Endothelial cell (in vitro differentiated cells): ENCODE measurements around the gene GXYLT2. TPM values are rescaled to one million over a fixed set of nuclear protein-coding genes. Genes with fewer than 3 reads are reported as not detected.

Experiments
- DNase-seq: peaks from one replicate; pipeline ENCODE4 v3.0.0; 2021; ENCODE audit warnings: low spot score
- H3K27ac Mint-ChIP-seq: one replicate; pipeline ENCODE4 v1.8.0; 2021; ENCODE audit warnings: mixed read lengths, inconsistent platforms; ENCODE audit not compliant: unreplicated experiment
- H3K27me3 Mint-ChIP-seq: one replicate; pipeline ENCODE4 v1.8.0; 2021; ENCODE audit warnings: mild to moderate bottlenecking, moderate library complexity, mixed read lengths, inconsistent platforms; ENCODE audit not compliant: unreplicated experiment
- H3K36me3 Mint-ChIP-seq: one replicate; pipeline ENCODE4 v1.8.0; 2021; ENCODE audit warnings: mild to moderate bottlenecking, low read depth, mixed read lengths, inconsistent platforms; ENCODE audit not compliant: unreplicated experiment
- H3K4me1 Mint-ChIP-seq: one replicate; pipeline ENCODE4 v1.8.0; 2021; ENCODE audit warnings: mild to moderate bottlenecking, mixed read lengths, inconsistent platforms; ENCODE audit not compliant: unreplicated experiment
- H3K4me3 Mint-ChIP-seq: one replicate; pipeline ENCODE4 v1.8.0; 2021; ENCODE audit warnings: mild to moderate bottlenecking, mixed read lengths, inconsistent platforms; ENCODE audit not compliant: unreplicated experiment
- H3K9me3 Mint-ChIP-seq: one replicate; pipeline ENCODE4 v1.8.0; 2021; ENCODE audit warnings: mixed read lengths, inconsistent platforms; ENCODE audit not compliant: unreplicated experiment
- CTCF ChIP-seq: fragments of 200-600 bp; sonication (generic); IDR thresholded peaks from one replicate; pipeline ENCODE4 v1.5.0; 2021; ENCODE audit warnings: antibody characterized with exemption; ENCODE audit not compliant: unreplicated experiment
- total RNA-seq: library from RNA; stranded (reverse); fragmentation: NEBNext Ultra II Directional; extraction: Animal tissue kit (Norgen Biotek cat#: 25700); gene quantifications from one replicate; pipeline ENCODE4 v1.2.1, GENCODE V29; 2021; ENCODE audit not compliant: unreplicated experiment

The GXYLT2 gene
- total RNA-seq, 1 donor from 2014 or later = 1.8 TPM

- no peak overlapping the region for H3K27ac Mint-ChIP-seq
- H3K36me3 Mint-ChIP-seq = peaks cover 23% of the 10 kb centered on the region
- DNase-seq = no peak
- no peak for TF ChIP-seq CTCF
- peaks cover 1% of the 10 kb centered on the region for H3K27me3 Mint-ChIP-seq
- peaks cover 19% of the 10 kb centered on the region for H3K4me1 Mint-ChIP-seq
- no peaks in the 10 kb centered on the region for H3K9me3 Mint-ChIP-seq
- H3K4me3 Mint-ChIP-seq = no peak overlapping the region
Observed at GRCh38 chr3:73007992-73008712, 120.3 kb downstream of the GXYLT2 start.

- Mint-ChIP-seq H3K4me3 (peak overlapping the region; percentile 9), H3K4me1 (peaks cover 16% of the 10 kb centered on the region), H3K36me3 (peaks cover 22% of the 10 kb centered on the region), H3K27ac (no peak overlapping the region), H3K27me3 (peaks cover 1% of the 10 kb centered on the region), H3K9me3 (no peaks in the 10 kb centered on the region)
- DNase-seq = no peak
- no peak for TF ChIP-seq CTCF
Observed at GRCh38 chr3:73009008-73009407, 121.2 kb downstream of the GXYLT2 start.

DNA sequence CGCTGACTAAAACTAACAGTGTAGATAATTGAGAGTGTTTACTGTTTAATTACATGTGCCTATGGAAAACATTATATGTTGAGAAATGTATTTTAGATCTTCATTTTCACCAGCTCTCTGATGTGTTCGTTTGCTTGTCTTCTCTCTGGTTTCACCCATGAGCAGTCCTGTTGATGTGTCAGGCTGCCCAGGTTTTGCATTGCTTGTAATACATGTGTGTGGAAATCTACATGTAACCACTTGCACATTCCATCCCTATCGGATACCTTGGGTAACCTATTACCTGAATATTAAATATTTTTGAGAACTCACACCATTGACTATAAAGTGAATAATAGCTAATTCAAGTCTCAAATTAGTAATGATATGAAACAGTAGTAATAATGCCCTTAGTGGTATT lies 121.9 kb downstream of the GXYLT2 start:
- H3K27me3 Mint-ChIP-seq = no peaks in the 10 kb centered on the region
- no peak for DNase-seq
- no peak for TF ChIP-seq CTCF
- H3K36me3 Mint-ChIP-seq = peaks cover 15% of the 10 kb centered on the region
- peaks cover 13% of the 10 kb centered on the region for H3K4me1 Mint-ChIP-seq
- H3K4me3 Mint-ChIP-seq = no peak overlapping the region
- H3K27ac Mint-ChIP-seq = no peak overlapping the region
- H3K9me3 Mint-ChIP-seq = no peaks in the 10 kb centered on the region

DNA sequence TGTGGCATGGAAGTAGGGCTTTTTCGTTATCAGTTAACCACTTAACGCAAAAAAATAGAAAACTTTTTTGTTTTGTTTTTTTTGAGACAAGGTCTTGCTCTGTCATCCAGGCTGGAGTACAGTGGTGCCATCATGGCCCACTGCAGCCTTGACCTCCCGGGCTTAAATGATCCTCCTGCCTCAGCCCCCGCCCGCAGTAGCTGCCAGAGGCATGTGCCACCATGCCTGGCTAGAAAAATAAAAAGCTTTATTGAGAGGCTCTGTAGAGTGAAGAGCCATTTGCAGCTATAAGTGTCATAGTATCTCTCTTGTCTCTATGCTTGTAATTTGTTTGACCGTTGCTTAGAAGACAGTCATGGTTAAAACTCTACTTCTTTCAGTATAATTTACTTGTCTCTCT lies 122.3 kb downstream of the GXYLT2 start:
- TF ChIP-seq CTCF = no peak
- H3K27ac Mint-ChIP-seq = peak overlapping the region; percentile 57
- H3K27me3 Mint-ChIP-seq = no peaks in the 10 kb centered on the region
- DNase-seq = no peak
- peaks cover 13% of the 10 kb centered on the region for H3K4me1 Mint-ChIP-seq
- H3K36me3 Mint-ChIP-seq = peaks cover 13% of the 10 kb centered on the region
- H3K9me3 Mint-ChIP-seq = no peaks in the 10 kb centered on the region
- no peak overlapping the region for H3K4me3 Mint-ChIP-seq

DNA sequence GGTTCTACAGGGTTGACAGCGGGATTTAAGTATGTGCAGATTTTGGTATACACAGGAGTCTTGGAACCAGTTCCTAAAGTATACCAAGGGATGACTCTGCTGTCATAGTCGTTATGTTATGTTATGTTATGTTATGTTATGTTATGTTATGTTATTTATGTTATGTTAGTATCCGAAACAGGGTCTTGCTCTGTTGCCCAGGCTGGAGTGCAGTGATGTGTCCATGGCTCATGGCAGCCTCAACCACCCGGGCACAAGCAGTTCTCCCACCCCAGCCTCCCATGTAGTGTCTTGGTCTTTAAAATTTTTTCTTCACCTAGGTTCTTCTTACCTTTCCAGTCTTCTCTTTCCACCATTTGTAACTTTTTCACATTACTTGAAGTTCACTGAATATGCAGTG lies 130.5 kb downstream of the GXYLT2 start:
- Mint-ChIP-seq H3K4me1 (peaks cover 4% of the 10 kb centered on the region), H3K9me3 (no peaks in the 10 kb centered on the region), H3K27ac (no peak overlapping the region), H3K4me3 (no peak overlapping the region), H3K36me3 (no peaks in the 10 kb centered on the region), H3K27me3 (no peaks in the 10 kb centered on the region)
- DNase-seq = no peak
- TF ChIP-seq CTCF = no peak
